Amygdala (tissue), 56 donors: Measurements from ENCODE around the gene AKAP10.
"Not testable (repeated sequence)": the region's sequence is repeated elsewhere in the genome, so short reads cannot be mapped to it uniquely, and the experiment has no call there.

Experiments
- DNase-seq, 56 donors: peaks; one replicate each; lab custom pipeline; 2025; lab: John Stamatoyannopoulos, UW

The AKAP10 gene, protein sequence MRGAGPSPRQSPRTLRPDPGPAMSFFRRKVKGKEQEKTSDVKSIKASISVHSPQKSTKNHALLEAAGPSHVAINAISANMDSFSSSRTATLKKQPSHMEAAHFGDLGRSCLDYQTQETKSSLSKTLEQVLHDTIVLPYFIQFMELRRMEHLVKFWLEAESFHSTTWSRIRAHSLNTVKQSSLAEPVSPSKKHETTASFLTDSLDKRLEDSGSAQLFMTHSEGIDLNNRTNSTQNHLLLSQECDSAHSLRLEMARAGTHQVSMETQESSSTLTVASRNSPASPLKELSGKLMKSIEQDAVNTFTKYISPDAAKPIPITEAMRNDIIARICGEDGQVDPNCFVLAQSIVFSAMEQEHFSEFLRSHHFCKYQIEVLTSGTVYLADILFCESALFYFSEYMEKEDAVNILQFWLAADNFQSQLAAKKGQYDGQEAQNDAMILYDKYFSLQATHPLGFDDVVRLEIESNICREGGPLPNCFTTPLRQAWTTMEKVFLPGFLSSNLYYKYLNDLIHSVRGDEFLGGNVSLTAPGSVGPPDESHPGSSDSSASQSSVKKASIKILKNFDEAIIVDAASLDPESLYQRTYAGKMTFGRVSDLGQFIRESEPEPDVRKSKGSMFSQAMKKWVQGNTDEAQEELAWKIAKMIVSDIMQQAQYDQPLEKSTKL

DNA sequence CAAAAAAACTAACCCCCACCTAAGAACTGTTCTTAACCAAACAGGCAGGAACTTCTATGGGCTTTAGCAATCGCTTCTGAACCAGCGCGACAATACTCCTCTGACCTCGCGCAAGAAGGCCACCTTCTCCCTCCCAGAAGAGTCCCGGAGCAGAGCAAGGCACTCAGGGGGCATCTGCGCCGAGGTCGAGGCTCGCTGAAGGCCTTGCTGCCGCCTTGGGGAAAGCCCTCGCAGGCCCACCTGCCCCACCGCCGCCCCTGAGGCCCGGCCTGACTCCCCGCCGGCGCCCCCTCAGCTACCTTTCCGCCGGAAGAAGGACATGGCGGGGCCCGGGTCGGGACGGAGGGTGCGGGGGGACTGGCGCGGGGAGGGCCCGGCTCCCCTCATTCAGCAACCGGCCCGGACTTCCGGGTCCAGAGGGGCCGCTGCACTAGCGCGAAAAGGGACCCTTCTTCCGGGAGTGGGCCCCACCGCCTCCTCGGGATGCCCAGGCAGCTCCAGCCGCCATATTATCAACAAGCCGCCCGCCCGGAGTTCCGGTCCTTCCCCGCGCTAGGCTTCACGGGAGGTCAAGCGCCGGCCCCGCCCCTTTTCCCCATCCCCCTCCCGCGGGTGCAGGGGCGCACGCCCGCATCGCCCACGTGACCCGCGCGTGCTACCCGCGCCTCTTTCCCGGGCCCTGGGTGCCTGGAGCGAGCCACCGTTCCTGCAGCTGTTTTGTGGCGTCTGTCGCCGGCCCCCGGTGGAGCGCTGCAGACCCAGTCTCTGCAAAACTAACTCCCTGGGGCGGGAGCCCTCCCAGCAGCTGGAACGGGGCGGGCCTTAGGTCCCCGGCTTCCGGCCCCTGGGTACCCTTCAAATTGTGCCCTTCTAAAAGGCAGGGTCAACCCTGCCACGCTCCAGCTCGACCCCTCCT lies at the start of gene AKAP10:
TSS of gene AKAP10 (minus strand) at position 536 of the 916 bp plus-strand sequence. CDS start at position 387, 149 bp downstream.
- DNase-seq = peak; percentile 47 to 95 (median 88)

- no peak for DNase-seq
These were observed 49.3 kb upstream of the AKAP10 start for GRCh38 chr17:20026960-20027359.

- no peak for DNase-seq
These were observed 45.1 kb upstream of the AKAP10 start for GRCh38 chr17:20022701-20023100.

GRCh38 chr17:20016475-20016992 lies 38.9 kb upstream of the AKAP10 start:
- not testable (repeated sequence) for DNase-seq

- no peak for DNase-seq
These were observed 34.4 kb upstream of the AKAP10 start for GRCh38 chr17:20012017-20012536.

- DNase-seq = peak in 1 of 56 donors; percentile 2
These were observed 33.3 kb upstream of the AKAP10 start for GRCh38 chr17:20010936-20011335.

DNA sequence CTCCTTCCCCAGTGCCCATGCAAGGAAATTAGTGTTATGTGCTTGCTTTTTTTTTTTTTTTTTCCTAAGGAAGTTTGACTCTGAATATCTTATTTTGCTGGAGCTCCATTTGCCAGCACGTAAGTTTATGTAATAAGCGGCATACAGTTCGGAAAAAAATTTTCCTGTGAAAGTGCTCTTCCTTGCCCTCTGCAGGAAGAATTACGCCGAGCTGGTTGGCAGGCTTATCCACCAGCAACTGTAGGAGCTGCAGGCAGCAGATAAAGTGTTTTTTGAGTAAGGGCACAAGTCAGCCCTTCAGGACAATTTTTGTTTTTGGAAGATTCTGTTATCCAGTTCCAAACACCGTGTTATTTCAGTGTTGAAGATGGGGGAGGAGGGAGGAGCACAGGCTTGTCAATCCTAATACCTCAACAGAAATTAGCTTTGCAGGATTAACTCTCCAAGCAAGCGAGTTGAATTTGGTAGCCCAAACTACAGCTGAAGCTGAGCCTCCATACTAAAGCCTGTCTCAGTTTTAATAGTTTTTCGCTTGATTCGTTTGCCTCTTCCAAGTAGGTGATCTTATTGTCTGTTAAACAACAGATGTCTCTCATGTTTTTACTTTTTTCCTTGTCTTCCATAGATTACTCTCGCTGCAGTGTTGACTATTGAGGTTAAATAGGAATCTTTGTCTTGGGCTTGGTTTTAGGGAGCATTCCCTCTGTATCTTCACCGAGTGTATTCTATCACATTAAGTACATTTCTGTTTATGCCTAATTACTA lies 32.7 kb upstream of the AKAP10 start:
- DNase-seq = peak in 41 of 56 donors; percentile 7 to 72 (median 37)

- DNase-seq = peak in 31 of 56 donors; percentile 32 to 90 (median 62)
These were observed 31.9 kb upstream of the AKAP10 start, which contains the start of gene SPECC1 for GRCh38 chr17:20009302-20010098. Gene SPECC1 (plus strand): TSS chr17:20009359. CDS start chr17:20096652, 87,293 bp downstream.

DNA sequence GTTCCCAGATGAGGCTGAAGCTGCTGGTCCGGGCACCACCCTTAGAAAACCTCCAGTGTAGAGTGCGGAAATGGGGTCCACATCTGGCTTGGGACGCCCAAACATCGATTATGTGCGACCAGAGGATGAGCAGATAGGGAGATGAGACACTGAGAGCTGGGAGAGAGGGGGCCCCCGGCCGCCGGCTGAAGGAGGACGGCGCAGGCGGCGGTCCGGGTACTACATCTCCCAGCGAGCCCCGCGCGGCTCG lies 31.3 kb upstream of the AKAP10 start:
- DNase-seq = peak in 30 of 56 donors; percentile 12 to 87 (median 66)

DNA sequence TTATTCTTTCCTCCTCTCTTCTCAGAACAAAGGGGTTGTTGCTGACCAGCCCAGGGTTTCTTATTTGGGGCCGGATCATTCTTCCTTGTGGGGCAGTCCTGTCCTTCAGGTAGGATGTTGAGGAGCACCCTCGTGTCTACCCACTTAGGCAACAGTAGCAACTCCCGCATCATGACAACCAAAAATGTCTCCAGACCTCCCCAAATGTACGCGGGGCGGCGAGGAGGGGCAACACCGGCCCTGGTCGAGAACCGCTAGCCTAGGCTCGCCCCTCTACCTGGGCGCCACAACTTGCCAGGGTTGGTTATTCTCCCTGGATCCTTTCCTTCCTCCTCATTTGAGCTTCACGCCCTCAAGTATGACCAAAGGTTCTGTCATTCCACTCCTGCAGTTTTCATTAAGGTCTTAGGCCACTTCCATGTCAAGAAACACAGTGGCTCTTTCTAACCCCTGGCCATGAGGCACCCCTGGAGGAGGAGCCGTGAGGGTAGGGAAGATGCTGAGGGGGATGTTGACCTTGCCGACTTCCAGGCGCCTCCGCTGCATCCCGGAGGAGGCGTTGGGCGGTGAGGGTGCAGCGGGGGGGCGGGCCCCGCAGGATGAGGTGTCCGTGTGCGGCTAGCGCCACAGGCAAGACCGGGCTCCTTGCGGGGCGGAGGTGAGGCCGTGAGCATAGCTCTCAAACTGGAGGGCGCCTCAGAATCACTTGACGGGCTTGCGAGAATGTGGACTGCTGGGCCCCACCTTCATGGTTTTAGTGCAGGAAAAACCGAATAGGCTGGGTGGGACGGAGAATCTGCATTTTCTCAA lies 30.8 kb upstream of the AKAP10 start:
- DNase-seq = peak in 12 of 56 donors; percentile 15 to 66 (median 43)

- DNase-seq = no peak
These were observed 18.9 kb upstream of the AKAP10 start for GRCh38 chr17:19996502-19996901.

DNA sequence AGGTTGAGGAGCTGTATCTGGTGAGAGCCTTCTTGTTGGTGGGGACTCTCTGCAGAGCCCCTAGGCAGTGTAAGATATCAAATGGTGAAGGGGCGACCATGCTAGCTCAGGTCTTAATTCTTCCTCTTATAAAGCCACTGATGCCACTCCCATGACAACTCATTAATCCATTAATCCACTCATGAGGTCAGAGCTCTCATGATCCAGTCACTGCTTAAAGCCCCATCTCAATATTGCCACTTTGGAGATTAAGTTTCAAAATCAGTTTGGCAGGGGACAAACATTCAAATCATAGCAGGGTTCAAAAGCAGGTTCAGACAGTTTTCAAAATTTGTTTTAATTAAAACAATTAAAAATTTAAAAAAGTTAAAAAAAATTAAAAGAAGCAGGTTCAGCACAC lies 18.5 kb upstream of the AKAP10 start:
- no peak for DNase-seq

GRCh38 chr17:19992803-19993713 lies 15.4 kb upstream of the AKAP10 start:
- DNase-seq = peak in 55 of 56 donors; percentile 16 to 94 (median 77)

DNA sequence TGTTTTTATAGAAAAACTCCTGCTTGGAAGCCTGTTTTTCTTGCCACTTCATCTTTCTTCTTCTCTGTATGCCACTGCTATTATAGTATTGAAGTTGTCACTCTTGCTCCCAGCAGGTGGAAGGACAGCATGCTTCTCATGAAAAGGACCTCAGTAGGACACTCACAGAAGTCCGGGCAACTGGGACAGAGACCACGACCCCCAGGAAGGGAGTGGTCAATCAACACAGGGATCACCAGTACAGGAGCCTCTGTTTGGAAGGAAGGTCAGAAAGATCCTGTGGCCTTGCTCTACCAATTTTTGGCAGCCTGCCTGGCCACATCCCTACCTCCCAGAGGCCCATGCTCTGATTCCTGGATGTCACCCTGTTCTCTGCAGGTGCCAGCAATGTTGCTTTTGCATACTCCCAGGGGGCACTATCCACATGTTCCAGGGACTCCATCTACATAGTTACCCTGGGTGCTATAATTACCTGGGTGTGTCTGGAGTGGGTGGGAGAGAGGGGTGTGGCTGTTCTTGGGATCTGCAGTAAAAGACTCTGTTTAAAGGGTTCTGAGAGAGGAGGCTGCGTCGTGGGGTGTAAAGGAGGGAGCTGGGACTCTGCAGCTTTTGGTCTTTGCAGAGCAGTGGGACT lies 13.7 kb upstream of the AKAP10 start:
- DNase-seq = no peak

DNA sequence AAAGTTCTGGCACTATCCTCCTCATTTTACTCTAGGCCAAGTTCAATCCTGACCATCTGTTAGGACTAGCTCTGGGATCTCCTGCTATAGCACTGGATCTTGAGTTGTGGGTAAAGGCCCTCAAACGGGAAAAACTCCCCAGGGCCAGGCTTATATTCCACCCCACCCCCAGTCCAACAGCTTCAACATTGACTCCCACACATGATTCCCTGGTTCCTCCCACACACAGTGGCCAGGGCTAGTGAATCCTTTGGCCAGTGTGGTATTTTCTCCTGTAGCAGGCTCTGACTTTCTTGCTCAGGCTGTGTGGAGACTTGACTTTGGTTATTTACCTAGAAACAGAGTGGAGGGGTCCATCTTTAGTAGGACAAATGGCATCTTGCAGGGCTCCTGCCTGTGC lies 10.3 kb upstream of the AKAP10 start:
- DNase-seq = no peak
